ENCODE results near the gene NOL12.

NOL12 gene

GRCh38 chr22:37741312-37741795 is 55.2 kb downstream of the NOL12 start:
- in situ Hi-C loops (cut with MboI; ENCODE audit: low sequenced_read_pairs), result no loop called here

GRCh38 chr22:37742376-37743171 is 56.4 kb downstream of the NOL12 start:
- in situ Hi-C loops (cut with MboI; ENCODE audit: low sequenced_read_pairs), result no loop called here
